Colonic mucosa (tissue), 4 donors: Measurements from ENCODE around the gene PDZD4. TPM values are rescaled to one million over a fixed set of nuclear protein-coding genes. Genes with fewer than 3 reads are reported as not detected.

Experiments used
- DNase-seq: peaks from one replicate; pipeline ENCODE4 v3.0.0-alpha.2; 2020
- H3K27ac ChIP-seq: fragments of 200-600 bp; one replicate; pipeline ENCODE4 v1.8.0; 2021
- H3K27me3 ChIP-seq: fragments of 200-600 bp; one replicate; pipeline ENCODE4 v1.8.0; 2021
- H3K36me3 ChIP-seq: fragments of 200-600 bp; one replicate; pipeline ENCODE4 v1.8.0; 2021
- H3K4me1 ChIP-seq: fragments of 200-600 bp; one replicate; pipeline ENCODE4 v1.8.0; 2021; ENCODE audit warnings: mild to moderate bottlenecking
- H3K4me3 ChIP-seq: fragments of 200-600 bp; one replicate; pipeline ENCODE4 v1.8.0; 2021
- H3K9ac ChIP-seq, 2 donors: one replicate each; pipeline ENCODE4 v1.7.0; 2013; ENCODE audit warnings: control low read depth in 2 of 2, low read depth in 2 of 2, low read length in 2 of 2
- H3K9me3 ChIP-seq: fragments of 200-600 bp; one replicate; pipeline ENCODE4 v1.8.0; 2021
- CTCF ChIP-seq: fragments of 200-600 bp; IDR thresholded peaks from one replicate; pipeline ENCODE4 v1.8.0; 2022; ENCODE audit warnings: antibody characterized with exemption, mild to moderate bottlenecking
- intact Hi-C: fragments of 100-400 bp; cut with DNase I; formaldehyde crosslinking; loops from one replicate; pipeline ENCODE4 v1.14.1; 2022
- total RNA-seq, 2 donors: library from RNA; stranded (reverse); fragmentation: NEBNext Ultra II Directional in 1 of 2; extraction: Animal tissue kit (Norgen Biotek cat#: 25700) in 1 of 2; gene quantifications; one replicate each; pipeline ENCODE4 v1.2.1, GENCODE V29; 2021
- donor health status: healthy.
- donor health status: DM: no; HTN: no; CAD: no.
- donor health status: DM: no; HTN: no; CAD: no.

Gene PDZD4
- total RNA-seq, 2 donors from 2014 or later, result 1.5 to 3.2 TPM

- Histone ChIP-seq H3K27ac (no peak overlapping the region), H3K9ac (no peak overlapping the region), H3K9me3 (no peaks in the 10 kb centered on the region), H3K4me1 (no peaks in the 10 kb centered on the region), H3K36me3 (no peaks in the 10 kb centered on the region), H3K4me3 (no peak overlapping the region), H3K27me3 (peaks cover 33% of the 10 kb centered on the region)
- TF ChIP-seq CTCF, result no peak
- no peak for DNase-seq
- intact Hi-C loops, result no loop called here
These were observed 3.3 kb downstream of the PDZD4 start for GRCh38 chrX:153827016-153827415.

- no peaks in the 10 kb centered on the region for H3K9me3 ChIP-seq
- no peak for TF ChIP-seq CTCF
- no peak overlapping the region for H3K9ac ChIP-seq
- no peak for DNase-seq
- H3K36me3 ChIP-seq, result no peaks in the 10 kb centered on the region
- no peaks in the 10 kb centered on the region for H3K4me1 ChIP-seq
- no peak overlapping the region for H3K27ac ChIP-seq
- intact Hi-C loops, result no loop called here
- H3K4me3 ChIP-seq, result no peak overlapping the region
- peaks cover 19% of the 10 kb centered on the region for H3K27me3 ChIP-seq
These were observed 5.3 kb downstream of the PDZD4 start for GRCh38 chrX:153825042-153825441.

GRCh38 chrX:153824348-153824747, 6.0 kb downstream of the PDZD4 start:
- TF ChIP-seq CTCF, result no peak

GRCh38 chrX:153821066-153821465, 9.3 kb downstream of the PDZD4 start:
- no peak overlapping the region for H3K9ac ChIP-seq
- H3K27me3 ChIP-seq, result peaks cover 8% of the 10 kb centered on the region
- H3K4me3 ChIP-seq, result no peak overlapping the region
- no peaks in the 10 kb centered on the region for H3K36me3 ChIP-seq
- no peaks in the 10 kb centered on the region for H3K9me3 ChIP-seq
- no peak for TF ChIP-seq CTCF
- H3K4me1 ChIP-seq, result no peaks in the 10 kb centered on the region
- DNase-seq, result no peak
- intact Hi-C loops, result no loop called here
- H3K27ac ChIP-seq, result no peak overlapping the region

More at GRCh38 chrX:153824348-153824747, 6.0 kb downstream of the PDZD4 start:
- Histone ChIP-seq H3K9ac (no peak overlapping the region), H3K4me3 (no peak overlapping the region), H3K27me3 (peaks cover 12% of the 10 kb centered on the region), H3K36me3 (no peaks in the 10 kb centered on the region), H3K4me1 (no peaks in the 10 kb centered on the region), H3K27ac (no peak overlapping the region), H3K9me3 (no peaks in the 10 kb centered on the region)
- intact Hi-C loops, result no loop called here
- DNase-seq, result no peak

GRCh38 chrX:153820601-153821000, 9.7 kb downstream of the PDZD4 start:
- Histone ChIP-seq H3K9ac (no peak overlapping the region), H3K36me3 (no peaks in the 10 kb centered on the region), H3K4me3 (no peak overlapping the region), H3K27me3 (peaks cover 8% of the 10 kb centered on the region), H3K27ac (no peak overlapping the region), H3K9me3 (no peaks in the 10 kb centered on the region), H3K4me1 (no peaks in the 10 kb centered on the region)
- no peak for TF ChIP-seq CTCF
- no peak for DNase-seq
- intact Hi-C loops, result no loop called here
